HEK293T (cell line): ENCODE measurements around the gene OMG.

Experiments used
- CTCF ChIA-PET: fragments of 350-600 bp; formaldehyde crosslinking; extraction: SDS; loops from one replicate; lab custom pipeline; 2021; ENCODE audit warnings: antibody characterized with exemption, inconsistent platforms; lab: Yijun Ruan, JAX
- POLR2A ChIA-PET: fragments of 350-600 bp; formaldehyde crosslinking; extraction: SDS; loops from one replicate; lab custom pipeline; 2020; ENCODE audit warnings: antibody characterized with exemption, inconsistent platforms; lab: Yijun Ruan, JAX
- DNase-seq: peaks from one replicate; pipeline ENCODE4 v3.0.0; 2012; ENCODE audit warnings: mixed read lengths; ENCODE audit errors: extremely low spot score
- ARNT ChIP-seq: fragments of 450-650 bp; IDR thresholded peaks from 2 replicates; pipeline ENCODE4 v1.6.1; 2017; ENCODE audit warnings: mild to moderate bottlenecking
- BHLHE40 ChIP-seq: fragments of 450-650 bp; IDR thresholded peaks from 2 replicates; pipeline ENCODE4 v1.6.1; 2016; ENCODE audit warnings: mild to moderate bottlenecking, moderate library complexity, borderline replicate concordance
- CTBP1 ChIP-seq: fragments of 450-650 bp; IDR thresholded peaks from 2 replicates; pipeline ENCODE4 v1.6.1; 2016; ENCODE audit warnings: borderline replicate concordance
- ELF4 ChIP-seq: fragments of 450-650 bp; IDR thresholded peaks from 2 replicates; pipeline ENCODE4 v1.6.1; 2017; ENCODE audit warnings: antibody characterized with exemption
- FOXA1 ChIP-seq: fragments of 450-650 bp; IDR thresholded peaks from 2 replicates; pipeline ENCODE4 v1.6.1; 2016; ENCODE audit warnings: mild to moderate bottlenecking
- FOXK2 ChIP-seq: fragments of 450-650 bp; IDR thresholded peaks from 2 replicates; pipeline ENCODE4 v1.6.1; 2016; ENCODE audit warnings: mild to moderate bottlenecking
- FOXM1 ChIP-seq: fragments of 450-650 bp; IDR thresholded peaks from 2 replicates; pipeline ENCODE4 v1.6.1; 2017; ENCODE audit warnings: mild to moderate bottlenecking, borderline replicate concordance
- HDGF ChIP-seq: fragments of 450-650 bp; IDR thresholded peaks from 2 replicates; pipeline ENCODE4 v1.6.1; 2017; ENCODE audit warnings: antibody characterized with exemption, borderline replicate concordance
- L3MBTL2 ChIP-seq: fragments of 450-650 bp; conservative IDR thresholded peaks from 2 replicates; pipeline ENCODE4 v1.6.1; 2016; ENCODE audit warnings: mild to moderate bottlenecking
- LEF1 ChIP-seq: fragments of 450-650 bp; IDR thresholded peaks from 2 replicates; pipeline ENCODE4 v1.6.1; 2017; ENCODE audit warnings: mild to moderate bottlenecking, borderline replicate concordance
- NFRKB ChIP-seq: fragments of 450-650 bp; IDR thresholded peaks from 2 replicates; pipeline ENCODE4 v1.6.1; 2016; ENCODE audit warnings: mild to moderate bottlenecking, moderate library complexity
- SP1 ChIP-seq: fragments of 450-650 bp; IDR thresholded peaks from 2 replicates; pipeline ENCODE4 v1.6.1; 2017
- SUZ12 ChIP-seq: fragments of 450-650 bp; IDR thresholded peaks from 2 replicates; pipeline ENCODE4 v1.6.1; 2016; ENCODE audit warnings: mild to moderate bottlenecking
- TARDBP ChIP-seq: fragments of 450-650 bp; IDR thresholded peaks from 2 replicates; pipeline ENCODE4 v1.6.1; 2016
- ZNF384 ChIP-seq: fragments of 450-650 bp; IDR thresholded peaks from 2 replicates; pipeline ENCODE4 v1.6.1; 2016
- TF ChIP-seq, protein P1 (sequence below): fragments of 450-650 bp; IDR thresholded peaks from 2 replicates; pipeline ENCODE4 v1.6.1; 2016

The OMG gene

DNA sequence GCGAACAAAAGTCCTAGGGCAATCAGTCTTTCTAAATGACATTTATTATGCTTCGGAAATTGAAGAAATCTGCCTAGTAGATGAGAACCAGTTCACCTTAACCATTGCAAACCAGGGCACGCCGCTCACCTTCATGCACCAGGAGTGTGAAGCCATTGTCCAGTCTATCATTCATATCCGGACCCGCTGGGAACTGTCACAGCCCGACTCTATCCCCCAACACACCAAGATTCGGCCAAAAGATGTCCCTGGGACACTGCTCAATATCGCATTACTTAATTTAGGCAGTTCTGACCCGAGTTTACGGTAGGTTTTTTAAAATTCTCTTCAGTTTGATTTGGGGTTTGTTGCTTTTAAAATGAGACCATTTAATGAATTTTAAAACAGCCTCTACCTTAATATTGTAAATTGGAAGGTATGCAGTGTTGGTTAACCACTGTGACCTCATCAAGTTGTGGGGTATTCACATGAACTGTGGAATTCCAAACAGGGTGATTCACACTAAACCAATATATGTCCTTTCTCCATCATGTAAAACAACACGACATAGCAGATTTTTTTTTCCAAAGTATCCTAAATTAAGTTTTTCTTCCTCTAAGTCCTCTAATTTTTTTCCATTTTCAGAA, 30.6 kb upstream of the OMG start:
- ChIA-PET CTCF (no interaction called here), POLR2A (no interaction called here)
- DNase-seq, result no peak
- TF ChIP-seq FOXK2 (no peak), BHLHE40 (no peak), HDGF (no peak), ARNT (no peak), L3MBTL2 (no peak), SP1 (no peak), SUZ12 (no peak), ZNF384 (no peak), CTBP1 (no peak)
- TF ChIP-seq, protein P1, sequence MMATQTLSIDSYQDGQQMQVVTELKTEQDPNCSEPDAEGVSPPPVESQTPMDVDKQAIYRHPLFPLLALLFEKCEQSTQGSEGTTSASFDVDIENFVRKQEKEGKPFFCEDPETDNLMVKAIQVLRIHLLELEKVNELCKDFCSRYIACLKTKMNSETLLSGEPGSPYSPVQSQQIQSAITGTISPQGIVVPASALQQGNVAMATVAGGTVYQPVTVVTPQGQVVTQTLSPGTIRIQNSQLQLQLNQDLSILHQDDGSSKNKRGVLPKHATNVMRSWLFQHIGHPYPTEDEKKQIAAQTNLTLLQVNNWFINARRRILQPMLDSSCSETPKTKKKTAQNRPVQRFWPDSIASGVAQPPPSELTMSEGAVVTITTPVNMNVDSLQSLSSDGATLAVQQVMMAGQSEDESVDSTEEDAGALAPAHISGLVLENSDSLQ, result no peak

DNA sequence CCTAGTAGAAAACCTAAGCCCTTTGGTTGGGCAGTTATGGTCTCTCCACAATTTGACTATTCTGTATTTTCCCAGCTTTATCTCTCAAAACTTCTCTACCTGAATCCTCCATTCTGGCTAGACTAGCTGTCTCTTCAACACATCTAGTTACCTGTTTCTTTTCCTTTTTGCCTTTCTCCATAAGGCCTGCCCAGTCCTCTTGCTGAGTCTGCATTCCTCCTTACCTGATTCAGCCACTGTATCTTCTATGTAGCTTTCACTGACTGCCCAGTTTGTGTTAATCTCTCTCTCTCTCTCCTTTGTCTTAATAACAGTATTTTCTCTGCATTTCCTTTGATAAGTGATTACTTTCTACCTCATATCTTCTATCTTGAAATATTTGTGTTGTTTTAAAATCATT, 26.5 kb upstream of the OMG start:
- POLR2A ChIA-PET, result no interaction called here
- TF ChIP-seq TARDBP (no peak), SUZ12 (no peak), L3MBTL2 (no peak), FOXM1 (no peak), ELF4 (no peak), ZNF384 (no peak), FOXK2 (no peak), FOXA1 (no peak), SP1 (no peak), BHLHE40 (no peak), HDGF (no peak), ARNT (no peak), CTBP1 (no peak), NFRKB (no peak), LEF1 (no peak)
- TF ChIP-seq, protein P1, result no peak
- CTCF ChIA-PET, result no interaction called here
- no peak for DNase-seq

DNA sequence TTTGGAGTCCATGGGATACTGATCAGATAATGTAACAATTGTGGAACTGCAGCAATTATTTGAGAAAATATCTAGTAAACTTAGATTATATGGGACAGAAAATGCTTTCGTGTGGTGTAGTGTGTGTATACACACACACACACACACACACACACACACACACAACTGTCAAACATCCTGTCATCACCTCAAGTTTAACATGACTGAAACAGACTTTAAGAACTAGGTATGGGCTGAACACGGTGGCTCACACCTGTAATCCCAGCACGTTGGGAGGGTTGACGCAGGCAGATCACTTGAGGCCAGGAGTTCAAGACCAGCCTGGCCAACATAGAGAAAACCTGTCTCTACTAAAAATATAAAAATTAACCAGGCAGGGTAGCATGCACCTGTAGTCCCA, 24.9 kb upstream of the OMG start:
- TF ChIP-seq CTBP1 (no peak), SP1 (no peak), TARDBP (no peak), L3MBTL2 (no peak), ZNF384 (no peak), FOXK2 (no peak), LEF1 (no peak), FOXA1 (no peak)
- ChIA-PET CTCF (interaction anchor here (0.5 kb wide), 1 partner anchor 27 kb away, joined by 3 read pairs; no protein-coding TSS in a partner anchor), POLR2A (no interaction called here)
- DNase-seq, result no peak

DNA sequence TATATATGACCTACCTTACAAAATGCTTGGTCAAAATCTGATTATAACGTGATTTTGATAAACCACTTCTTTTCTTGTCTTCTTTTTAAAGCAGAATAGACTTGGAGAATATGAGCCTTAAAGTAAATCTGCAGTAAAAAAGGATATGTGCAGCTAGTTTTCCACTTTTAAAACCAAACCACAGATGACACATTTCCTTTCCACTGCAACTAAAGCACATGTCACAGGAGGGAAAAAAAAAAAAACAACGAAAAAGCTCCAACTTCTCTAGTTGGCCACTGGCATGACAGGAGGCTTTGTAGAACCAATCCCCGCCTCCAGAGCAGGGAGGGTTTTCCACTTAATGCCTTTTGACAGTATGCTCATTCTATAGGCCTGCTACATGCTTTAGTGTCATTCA, 24.4 kb upstream of the OMG start, which contains the start of gene EVI2A:
EVI2A (minus strand) TSS at position 142 of the 400 bp plus-strand sequence. CDS start 2,609 bp downstream, outside the sequence.
- CTCF ChIA-PET, result interaction anchor here (0.5 kb wide), 1 partner anchor 28 kb away, joined by 3 read pairs; no protein-coding TSS in a partner anchor
- TF ChIP-seq TARDBP, result no peak
- TF ChIP-seq ZNF384, result no peak
- TF ChIP-seq BHLHE40, result no peak
- TF ChIP-seq LEF1, result no peak
- no peak for TF ChIP-seq SUZ12
- TF ChIP-seq HDGF, result no peak
- no peak for TF ChIP-seq CTBP1
- TF ChIP-seq, protein P1, result no peak
- no peak for TF ChIP-seq SP1
- TF ChIP-seq ELF4, result no peak
- no peak for TF ChIP-seq FOXM1
- TF ChIP-seq NFRKB, result no peak
- TF ChIP-seq FOXK2, result no peak
- no peak for TF ChIP-seq L3MBTL2
- DNase-seq, result no peak
- POLR2A ChIA-PET, result no interaction called here

DNA sequence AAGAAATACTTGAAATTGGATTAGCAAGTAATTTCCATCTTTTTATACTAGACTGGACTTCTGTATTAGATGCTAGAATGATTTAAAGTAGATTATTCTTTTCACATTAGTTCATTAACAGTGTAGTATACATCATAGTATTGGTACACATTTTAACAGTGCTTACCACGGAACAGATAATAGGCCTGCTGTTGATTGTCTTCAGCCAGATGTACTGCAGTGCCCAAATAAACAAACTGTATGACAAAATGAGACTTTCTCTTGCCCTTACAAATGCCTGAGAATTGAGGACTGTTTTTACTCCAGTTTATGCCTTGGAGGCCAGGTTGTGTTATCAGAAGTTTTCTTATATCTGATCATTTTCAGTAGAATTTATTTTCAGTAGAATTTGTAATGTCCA, 23.8 kb upstream of the OMG start:
- no peak for DNase-seq
- POLR2A ChIA-PET, result no interaction called here
- no peak for TF ChIP-seq NFRKB
- no peak for TF ChIP-seq SUZ12
- no peak for TF ChIP-seq SP1
- no peak for TF ChIP-seq BHLHE40
- no peak for TF ChIP-seq FOXK2
- TF ChIP-seq CTBP1, result no peak
- CTCF ChIA-PET, result no interaction called here

DNA sequence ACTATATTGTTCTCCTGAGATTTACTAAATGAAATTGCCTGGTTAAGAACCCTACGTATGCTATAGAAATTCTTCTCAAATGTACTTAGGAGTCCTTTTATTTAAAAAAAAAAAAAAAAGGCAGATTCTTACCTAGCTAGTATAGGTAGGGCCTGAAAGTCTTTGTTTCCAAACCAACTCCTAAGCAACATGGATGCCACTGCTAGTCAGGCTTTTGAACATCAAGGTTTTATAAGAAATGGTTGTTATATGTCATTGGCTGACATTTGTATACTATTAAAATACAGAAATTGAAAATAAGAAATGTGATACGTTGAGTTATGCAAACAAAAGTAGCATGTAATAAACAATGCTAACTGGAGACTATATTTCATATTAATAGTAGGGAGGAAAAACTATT, 23.2 kb upstream of the OMG start:
- CTCF ChIA-PET, result no interaction called here
- DNase-seq, result no peak
- TF ChIP-seq FOXA1 (no peak), LEF1 (no peak), SUZ12 (no peak), NFRKB (no peak), FOXK2 (no peak), ZNF384 (no peak), ELF4 (no peak), ARNT (no peak), L3MBTL2 (no peak), HDGF (no peak), BHLHE40 (no peak), FOXM1 (no peak)
- TF ChIP-seq, protein P1, result no peak
- POLR2A ChIA-PET, result no interaction called here
